GM12892 (cell line): ENCODE data around the gene WDFY3.

Source experiments
- DNase-seq: peaks from one replicate; pipeline ENCODE4 v3.0.0; 2011; ENCODE audit not compliant: insufficient read length
- FAIRE-seq: peaks from 2 replicates; lab custom pipeline; 2011; peaks lifted over from hg19 to GRCh38; lab: Jason Lieb, UNC
- POLR2A ChIP-seq: IDR thresholded peaks from 2 replicates; pipeline ENCODE4 v1.6.1; 2011; ENCODE audit warnings: low read depth, low read length, control low read depth
- POLR2AphosphoS5 ChIP-seq: IDR thresholded peaks from 2 replicates; pipeline ENCODE4 v1.6.1; 2011; ENCODE audit warnings: low read depth, low read length, control low read depth
- TAF1 ChIP-seq: IDR thresholded peaks from 2 replicates; pipeline ENCODE4 v1.6.1; 2011; ENCODE audit warnings: low read depth, mild to moderate bottlenecking, control low read depth, low read length, borderline replicate concordance

The WDFY3 gene

DNA sequence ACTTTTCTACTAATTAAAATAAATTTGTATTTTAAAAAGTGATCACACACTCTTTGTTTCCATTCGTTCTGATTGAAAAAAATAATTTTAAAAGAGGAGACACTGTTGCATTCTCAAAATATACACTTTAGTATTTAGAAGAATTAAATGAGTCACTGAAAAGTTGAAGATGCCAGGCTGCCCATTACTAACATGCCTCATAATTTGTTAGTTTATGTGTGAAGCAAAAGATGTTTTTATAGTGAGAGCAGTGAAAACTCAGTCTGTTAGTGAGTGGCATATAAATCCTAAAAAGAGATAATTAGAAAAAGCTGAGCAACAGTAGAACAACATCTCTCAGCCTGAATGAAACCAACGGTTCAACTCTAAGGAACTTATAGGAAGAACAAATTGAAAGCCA, 240.1 kb downstream of the WDFY3 start:
- FAIRE-seq = no peak
- no peak for DNase-seq

DNA sequence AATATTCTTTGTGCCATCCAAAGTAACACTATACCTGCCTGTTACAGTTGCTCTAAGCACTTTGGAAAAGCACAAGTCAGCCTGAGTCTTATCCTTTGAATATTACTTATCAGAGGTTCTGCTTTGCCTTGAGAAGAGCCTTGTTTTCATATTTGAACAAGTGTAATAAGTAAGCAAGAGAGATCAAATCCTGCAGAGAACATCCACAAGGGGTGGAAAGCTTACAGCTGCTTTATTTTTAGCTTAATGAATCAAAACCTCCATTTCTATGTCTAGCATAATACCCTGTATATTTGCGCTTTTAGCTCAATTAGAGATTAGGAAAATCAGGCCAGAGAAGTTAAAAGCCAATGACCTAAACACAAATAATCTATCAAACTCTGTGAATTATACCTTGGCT, 243.8 kb downstream of the WDFY3 start:
- FAIRE-seq = no peak
- TF ChIP-seq TAF1 (no peak), POLR2AphosphoS5 (no peak), POLR2A (no peak)
- DNase-seq = no peak

More for the DNA sequence above, 240.1 kb downstream of the WDFY3 start:
- TF ChIP-seq TAF1 (no peak), POLR2AphosphoS5 (no peak), POLR2A (no peak)

DNA sequence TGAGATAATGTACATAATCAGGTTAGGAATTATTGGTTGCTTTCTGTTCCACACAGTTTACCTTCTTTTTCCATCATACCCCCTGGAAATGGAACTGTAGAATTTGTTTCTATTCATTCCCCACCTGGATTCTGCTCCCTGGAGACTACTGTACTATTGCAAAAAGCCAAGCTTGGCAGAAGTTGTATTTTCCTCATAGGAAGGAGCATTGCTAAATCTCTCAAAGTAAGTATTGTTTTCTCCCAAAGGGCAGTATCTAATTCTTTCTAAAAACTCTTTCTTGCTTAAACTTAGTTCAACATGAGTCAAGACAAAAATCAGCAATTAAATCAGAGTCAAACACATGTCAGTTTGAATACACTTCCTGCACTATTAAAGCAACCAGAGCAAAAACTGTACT, 247.4 kb downstream of the WDFY3 start:
- no peak for DNase-seq
- TF ChIP-seq POLR2A = no peak
- no peak for TF ChIP-seq TAF1
- no peak for TF ChIP-seq POLR2AphosphoS5
- FAIRE-seq = no peak

DNA sequence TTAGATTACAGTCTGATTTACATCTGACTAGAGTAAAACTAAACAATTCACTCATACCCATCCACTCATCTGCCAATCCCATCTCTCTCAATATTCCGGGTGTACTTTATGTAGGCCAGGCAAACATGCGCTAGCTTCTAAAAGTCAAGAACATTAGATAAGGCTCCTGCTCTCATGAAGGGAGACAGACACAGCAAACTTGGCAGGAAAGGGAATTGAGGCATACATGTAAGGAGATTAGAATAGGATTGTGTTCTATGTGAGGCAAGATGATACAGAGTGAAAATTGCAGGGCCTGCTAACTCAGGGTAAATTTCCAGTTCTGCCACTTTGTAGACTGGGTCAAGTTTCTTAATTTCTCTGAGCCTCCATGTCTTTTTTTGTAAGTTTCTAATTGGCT, 247.8 kb downstream of the WDFY3 start:
- FAIRE-seq (no peak), DNase-seq (no peak)
- TF ChIP-seq TAF1 (no peak), POLR2A (no peak), POLR2AphosphoS5 (no peak)

DNA sequence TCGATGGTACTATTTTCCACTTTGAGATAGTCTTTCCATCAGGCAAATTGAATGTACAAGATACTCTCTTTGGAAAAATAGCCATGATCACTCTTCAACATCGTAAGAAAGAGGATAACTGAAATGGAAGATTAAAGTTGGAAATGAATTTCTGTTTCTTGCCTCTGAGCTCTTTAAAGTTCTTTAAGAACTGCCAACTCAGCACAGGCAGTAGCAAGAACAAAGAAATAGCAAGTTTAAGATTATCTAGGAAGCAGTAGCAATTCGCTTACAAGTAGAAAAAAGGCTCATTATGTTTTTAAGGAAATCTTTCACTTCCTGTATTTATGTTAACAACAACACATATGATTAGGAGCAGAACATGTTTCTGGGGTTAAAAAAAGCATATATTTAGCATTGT, 255.9 kb downstream of the WDFY3 start:
- DNase-seq (no peak), FAIRE-seq (no peak)
- TF ChIP-seq POLR2A (no peak), TAF1 (no peak), POLR2AphosphoS5 (no peak)

DNA sequence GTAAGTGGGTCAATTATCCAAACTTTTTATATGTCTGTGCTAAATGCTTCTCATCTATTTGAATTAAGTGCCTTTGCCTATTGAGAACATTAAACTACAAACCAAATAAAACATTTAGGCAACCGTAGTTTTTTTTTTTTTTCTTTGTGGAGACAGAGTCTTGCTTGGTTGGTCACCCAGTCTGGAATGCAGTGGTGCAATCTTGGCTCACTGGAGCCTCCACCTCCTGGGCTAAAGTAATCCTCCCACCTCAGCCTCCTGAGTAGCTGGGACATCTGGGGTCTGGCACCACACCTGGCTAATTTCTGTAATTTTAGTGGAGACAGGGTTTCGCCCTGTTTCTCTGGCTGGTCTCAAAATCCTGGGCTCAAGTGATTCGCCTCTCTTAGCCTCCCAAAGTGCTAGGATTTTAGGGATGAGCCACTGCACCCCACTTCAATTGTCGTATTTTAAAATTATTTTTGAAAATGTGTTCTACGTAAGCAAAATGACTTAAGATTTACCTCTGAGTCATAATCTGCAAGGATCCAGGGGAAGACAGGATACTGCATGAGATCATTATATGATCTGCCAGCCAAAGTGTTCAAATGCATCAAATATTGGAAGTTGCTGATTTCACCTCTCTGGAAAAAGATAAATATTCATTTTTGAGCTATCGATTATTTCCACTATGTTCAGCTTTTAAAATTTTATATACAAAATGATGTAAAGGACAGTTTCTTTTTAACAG, 257.9 kb downstream of the WDFY3 start:
- no peak for TF ChIP-seq POLR2AphosphoS5
- TF ChIP-seq TAF1 = no peak
- TF ChIP-seq POLR2A = no peak
- no peak for DNase-seq
- FAIRE-seq = no peak

DNA sequence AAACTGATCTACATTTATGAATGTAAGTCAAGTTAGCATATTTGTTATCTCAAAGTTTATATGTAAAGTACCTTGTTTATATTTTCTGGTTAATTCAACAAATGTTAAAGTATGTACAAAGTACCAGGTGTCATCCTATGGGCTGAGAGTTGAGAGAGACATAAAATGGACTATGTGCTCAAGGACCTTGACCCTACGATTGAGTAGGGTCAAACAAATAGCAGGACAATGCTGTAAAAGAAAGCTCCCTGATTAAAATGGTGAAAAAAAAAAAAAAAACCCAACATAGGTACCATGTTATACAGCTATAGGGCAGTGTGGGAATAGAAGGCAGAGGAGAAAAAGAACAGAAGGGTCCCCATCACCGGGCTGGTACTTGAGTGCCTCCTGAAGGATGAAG, 260.2 kb downstream of the WDFY3 start:
- TF ChIP-seq POLR2AphosphoS5 (no peak), TAF1 (no peak), POLR2A (no peak)
- FAIRE-seq (no peak), DNase-seq (no peak)

DNA sequence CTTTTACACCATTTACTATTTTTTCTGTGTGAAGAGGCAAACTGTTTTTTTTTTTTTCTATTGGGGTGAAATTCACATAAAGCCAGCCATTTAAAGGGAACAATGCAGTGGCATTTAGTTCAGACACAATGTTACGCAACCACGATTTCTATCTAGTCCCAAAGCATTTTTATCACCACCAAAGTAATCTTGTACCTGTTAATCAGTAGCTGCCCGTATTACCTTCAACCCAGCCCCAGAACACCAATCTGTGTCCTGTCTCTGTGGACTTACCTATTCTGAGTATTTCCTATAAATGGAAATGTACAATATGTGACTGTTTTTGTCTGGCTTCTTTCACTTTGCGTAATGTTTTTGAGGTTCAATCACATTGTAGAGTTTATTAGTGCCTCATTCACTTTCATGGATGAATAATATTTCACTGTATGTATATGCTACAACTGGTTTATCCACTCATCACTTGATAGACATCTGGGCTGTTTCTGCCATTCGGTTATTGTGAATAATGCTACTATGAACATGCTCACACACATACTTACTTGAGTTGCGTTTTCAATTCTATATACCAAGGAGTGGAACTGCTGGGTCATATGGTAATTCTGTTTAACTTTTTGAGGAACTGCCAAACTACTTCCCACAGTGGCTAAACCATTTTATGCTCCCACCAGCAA, 267.4 kb downstream of the WDFY3 start:
- no peak for FAIRE-seq
- no peak for TF ChIP-seq TAF1
- no peak for TF ChIP-seq POLR2A
- TF ChIP-seq POLR2AphosphoS5 = no peak

DNA sequence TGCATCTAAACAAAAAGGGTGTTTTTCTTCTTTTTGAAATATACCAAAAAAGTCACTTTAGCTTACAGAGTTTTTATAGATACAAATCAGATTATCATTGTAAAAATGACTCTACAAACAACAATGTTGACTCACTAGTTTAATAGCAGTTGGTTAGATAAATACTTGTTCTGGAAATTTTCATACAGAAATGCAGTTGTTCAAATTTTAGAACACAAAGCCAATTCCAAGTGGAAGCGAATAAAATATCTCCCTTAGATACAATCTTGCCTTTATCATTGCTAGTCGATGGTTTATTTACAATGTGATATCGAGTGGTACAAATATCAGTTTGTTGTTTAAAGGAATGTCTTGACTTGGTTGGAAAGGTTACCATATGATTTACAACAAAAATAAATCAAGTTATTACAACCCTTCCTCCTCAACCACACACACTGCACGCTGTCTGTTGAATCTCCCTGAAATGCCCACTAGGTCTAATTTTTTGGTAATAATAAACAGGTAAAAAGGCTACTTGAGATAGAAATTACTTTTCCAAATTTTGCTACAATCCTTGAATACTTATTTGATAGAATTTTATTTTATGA, 268.8 kb downstream of the WDFY3 start:
- DNase-seq = no peak
- TF ChIP-seq POLR2AphosphoS5 (no peak), POLR2A (no peak), TAF1 (no peak)
- FAIRE-seq = no peak

More for the DNA sequence above, 267.4 kb downstream of the WDFY3 start:
- no peak for DNase-seq

DNA sequence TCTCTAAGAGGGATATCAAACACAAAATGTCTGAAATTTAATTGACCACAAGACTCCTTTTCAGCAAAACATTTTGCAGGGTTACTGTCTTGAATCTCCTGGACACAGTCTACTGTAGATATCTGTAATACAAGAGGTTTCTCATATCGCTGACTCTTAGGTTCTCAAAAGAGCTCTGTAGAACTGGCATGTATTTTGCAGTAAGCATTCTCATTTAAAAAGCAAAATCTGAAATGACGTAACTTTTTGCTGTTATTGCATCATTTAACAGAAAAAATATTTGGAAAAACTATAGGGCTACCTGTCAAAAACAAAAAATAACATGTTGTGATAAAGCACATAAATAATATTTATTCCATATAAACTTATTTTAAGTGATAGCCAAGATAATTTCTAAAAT, 269.3 kb downstream of the WDFY3 start:
- DNase-seq = no peak
- FAIRE-seq = no peak
- TF ChIP-seq POLR2AphosphoS5 (no peak), TAF1 (no peak), POLR2A (no peak)

DNA sequence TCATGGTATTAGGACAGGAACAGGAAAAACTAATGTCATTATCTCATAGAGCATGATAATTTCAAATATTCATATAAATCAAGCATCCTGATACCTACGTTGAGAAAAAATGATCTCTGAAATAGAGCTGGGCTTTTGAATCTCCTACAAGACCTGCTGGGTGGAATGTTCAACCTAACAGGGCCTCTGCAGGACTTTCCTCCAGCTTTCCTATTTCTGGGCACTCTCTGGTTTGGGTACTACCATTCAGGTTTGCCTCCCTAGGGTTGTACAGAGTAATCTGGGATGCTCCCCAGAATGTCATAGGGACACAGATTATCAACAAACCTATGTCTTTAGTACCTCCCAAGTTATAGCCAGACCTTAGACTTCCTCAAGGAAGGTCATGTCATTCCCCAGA, 274.7 kb downstream of the WDFY3 start:
- FAIRE-seq = no peak
- no peak for TF ChIP-seq TAF1
- no peak for TF ChIP-seq POLR2A
- no peak for TF ChIP-seq POLR2AphosphoS5

More for the DNA sequence above, 274.7 kb downstream of the WDFY3 start:
- no peak for DNase-seq
